H9 (cell line): ENCODE measurements around the gene ERC2. TPM values are rescaled to one million over a fixed set of nuclear protein-coding genes. Genes with fewer than 3 reads are reported as not detected.

Experiments
- DNase-seq: peaks from one replicate; pipeline ENCODE4 v3.0.0-alpha.2; 2017
- H2AFZ ChIP-seq: one replicate; pipeline ENCODE4 v1.6.1; 2013; ENCODE audit warnings: mild to moderate bottlenecking, low read length, control low read depth, moderate library complexity
- H2AK5ac ChIP-seq: 2 replicates; pipeline ENCODE4 v1.6.1; 2013; ENCODE audit warnings: low read length, control low read depth, mixed read lengths; ENCODE audit not compliant: insufficient read length
- H2BK120ac ChIP-seq: one replicate; pipeline ENCODE4 v1.6.1; 2013; ENCODE audit warnings: low read depth, mild to moderate bottlenecking, low read length, control low read depth, inconsistent platforms; ENCODE audit not compliant: poor library complexity, severe bottlenecking
- H2BK12ac ChIP-seq: 2 replicates; pipeline ENCODE4 v1.6.1; 2013; ENCODE audit warnings: low read length, control low read depth, mixed read lengths, low read depth; ENCODE audit not compliant: insufficient read length
- H2BK15ac ChIP-seq: 2 replicates; pipeline ENCODE4 v1.6.1; 2013; ENCODE audit warnings: low read depth, low read length, control low read depth
- H2BK20ac ChIP-seq: one replicate; pipeline ENCODE4 v1.6.1; 2013; ENCODE audit warnings: low read depth, mild to moderate bottlenecking, low read length, control low read depth, inconsistent platforms; ENCODE audit not compliant: poor library complexity, severe bottlenecking
- H2BK5ac ChIP-seq: 2 replicates; pipeline ENCODE4 v1.6.1; 2013; ENCODE audit warnings: low read length, control low read depth, mixed read lengths; ENCODE audit not compliant: insufficient read length
- H3K14ac ChIP-seq: 2 replicates; pipeline ENCODE4 v1.6.1; 2013; ENCODE audit warnings: low read length, control low read depth; ENCODE audit not compliant: insufficient read depth
- H3K18ac ChIP-seq: 2 replicates; pipeline ENCODE4 v1.6.1; 2013; ENCODE audit warnings: low read depth, mild to moderate bottlenecking, mixed read lengths, low read length, control low read depth; ENCODE audit not compliant: insufficient read length
- H3K23ac ChIP-seq: 2 replicates; pipeline ENCODE4 v1.6.1; 2013; ENCODE audit warnings: low read length, control low read depth, mixed read lengths, low read depth; ENCODE audit not compliant: insufficient read length
- H3K23me2 ChIP-seq: 2 replicates; pipeline ENCODE4 v1.6.1; 2013; ENCODE audit warnings: low read depth, mild to moderate bottlenecking, mixed read lengths, low read length, control low read depth; ENCODE audit not compliant: insufficient read length, poor library complexity, severe bottlenecking
- H3K27ac ChIP-seq: 2 replicates; pipeline ENCODE4 v1.5.1; 2013; ENCODE audit warnings: low read length, control low read depth, mixed read lengths, low read depth; ENCODE audit not compliant: insufficient read length
- H3K27me3 ChIP-seq: 2 replicates; pipeline ENCODE4 v1.6.1; 2013; ENCODE audit warnings: low read length, control low read depth, inconsistent platforms; ENCODE audit not compliant: insufficient read depth
- H3K4ac ChIP-seq: 2 replicates; pipeline ENCODE4 v1.6.1; 2013; ENCODE audit warnings: low read depth, mild to moderate bottlenecking, control low read depth, inconsistent platforms, low read length, moderate library complexity
- H3K4me1 ChIP-seq: 2 replicates; pipeline ENCODE4 v1.6.1; 2013; ENCODE audit warnings: low read length, control low read depth, inconsistent platforms; ENCODE audit not compliant: insufficient read depth
- H3K4me2 ChIP-seq: 2 replicates; pipeline ENCODE4 v1.6.1; 2013; ENCODE audit warnings: low read length, control low read depth, mixed read lengths; ENCODE audit not compliant: insufficient read length, insufficient read depth
- H3K56ac ChIP-seq: 2 replicates; pipeline ENCODE4 v1.6.1; 2013; ENCODE audit warnings: low read depth, mild to moderate bottlenecking, mixed read lengths, low read length, control low read depth; ENCODE audit not compliant: insufficient read length
- H3K79me1 ChIP-seq: 2 replicates; pipeline ENCODE4 v1.6.1; 2013; ENCODE audit warnings: low read depth, mild to moderate bottlenecking, moderate library complexity, low read length, control low read depth, inconsistent platforms; ENCODE audit not compliant: insufficient read depth, poor library complexity, severe bottlenecking
- H3K79me2 ChIP-seq: 2 replicates; pipeline ENCODE4 v1.6.1; 2013; ENCODE audit warnings: low read length, control low read depth, inconsistent platforms; ENCODE audit not compliant: insufficient read depth
- H3K9ac ChIP-seq: 2 replicates; pipeline ENCODE4 v1.6.1; 2013; ENCODE audit warnings: low read length, control low read depth, mixed read lengths; ENCODE audit not compliant: insufficient read length; ENCODE audit errors: extremely low read depth
- H3K9me3 ChIP-seq: one replicate; pipeline ENCODE4 v1.6.1; 2013; ENCODE audit warnings: low read depth, low read length, inconsistent platforms; ENCODE audit not compliant: control insufficient read depth
- H3T11ph ChIP-seq: one replicate; pipeline ENCODE4 v1.6.1; 2013; ENCODE audit warnings: mild to moderate bottlenecking, low read length, control low read depth, inconsistent platforms
- H4K20me1 ChIP-seq: one replicate; pipeline ENCODE4 v1.6.1; 2013; ENCODE audit not compliant: control insufficient read depth, insufficient read length, insufficient read depth
- H4K5ac ChIP-seq: 2 replicates; pipeline ENCODE4 v1.6.1; 2013; ENCODE audit warnings: low read depth, mild to moderate bottlenecking, mixed read lengths, low read length, control low read depth; ENCODE audit not compliant: insufficient read length
- H4K8ac ChIP-seq: replicated peaks from 2 replicates; pipeline ENCODE4 v1.6.1; 2013; ENCODE audit warnings: low read length, control low read depth, mixed read lengths, low read depth; ENCODE audit not compliant: insufficient read length
- H4K91ac ChIP-seq: 2 replicates; pipeline ENCODE4 v1.6.1; 2013; ENCODE audit warnings: low read depth, mild to moderate bottlenecking, moderate library complexity, mixed read lengths, low read length, control low read depth; ENCODE audit not compliant: insufficient read length
- H3K27ac Mint-ChIP-seq, 3 experiments: 2 replicates in 2 of 3; 3 replicates in 1 of 3; pipeline ENCODE4 v1.8.0; 2020 to 2021; ENCODE audit warnings: mixed read lengths in 3 of 3, mild to moderate bottlenecking in 1 of 3, moderate library complexity in 1 of 3
- H3K27me3 Mint-ChIP-seq: 2 replicates; pipeline ENCODE4 v1.8.0; 2021; ENCODE audit warnings: low read depth, mild to moderate bottlenecking, moderate library complexity, mixed read lengths
- H3K36me3 Mint-ChIP-seq, 3 experiments: 2 replicates in 2 of 3; 3 replicates in 1 of 3; pipeline ENCODE4 v1.8.0; 2020 to 2021; ENCODE audit warnings: low read depth in 3 of 3, mixed read lengths in 3 of 3; ENCODE audit not compliant: insufficient read depth in 1 of 3
- H3K4me1 Mint-ChIP-seq, 2 experiments: 2 replicates each; pipeline ENCODE4 v1.8.0; 2020; ENCODE audit warnings: mixed read lengths in 2 of 2
- H3K4me3 Mint-ChIP-seq, 2 experiments: 2 replicates in 1 of 2; 3 replicates in 1 of 2; pipeline ENCODE4 v1.8.0; 2020 to 2021; ENCODE audit warnings: mild to moderate bottlenecking in 2 of 2, mixed read lengths in 2 of 2, moderate library complexity in 1 of 2
- H3K9me3 Mint-ChIP-seq, 2 experiments: 2 replicates in 1 of 2; 3 replicates in 1 of 2; pipeline ENCODE4 v1.8.0; 2020; ENCODE audit warnings: mild to moderate bottlenecking in 2 of 2, mixed read lengths in 2 of 2, moderate library complexity in 1 of 2
- WGBS: extraction: QIAGEN DNeasy Blood & Tissue Kit; methylation state at CpG from one replicate; pipeline ENCODE4 v1.1.7; 2013; ENCODE audit warnings: missing lambda C conversion rate, low lambda C conversion rate, mixed read lengths; ENCODE audit not compliant: insufficient read length; ENCODE audit errors: extremely low coverage; 5-methylcytosine and 5-hydroxymethylcytosine counted together
- total RNA-seq: library from RNA; stranded (reverse); gene quantifications from 2 replicates; pipeline ENCODE4 v1.2.1, GENCODE V29; 2021
- TF ChIP-seq, protein P1 (sequence below): fragments of 200-600 bp; sonication (generic); conservative IDR thresholded peaks from 3 replicates; pipeline ENCODE4 v1.8.0; 2021; ENCODE audit warnings: antibody characterized with exemption, mild to moderate bottlenecking

Gene ERC2
- total RNA-seq, 1 experiment from 2014 or later: 15.4 TPM

DNA sequence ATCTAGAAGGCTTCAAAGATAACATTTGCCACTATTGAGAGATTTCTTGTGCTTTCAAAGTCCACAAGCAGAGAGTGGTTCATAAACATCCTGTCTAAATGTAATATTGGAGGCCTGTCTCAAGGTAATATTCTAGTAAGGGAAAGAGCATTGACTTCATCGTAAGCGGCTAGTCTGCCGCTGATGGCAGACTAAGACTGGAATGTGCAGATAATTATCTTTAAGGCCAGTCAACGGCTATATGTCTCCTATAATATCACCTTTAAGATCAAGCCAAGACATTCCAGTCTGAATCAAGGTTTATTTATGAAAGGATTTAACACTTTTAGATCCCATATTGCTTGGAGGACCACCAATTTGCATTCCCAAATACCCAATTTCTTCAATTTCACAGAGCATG lies 557.0 kb downstream of the ERC2 start:
- no peak overlapping the region for H3K27ac ChIP-seq

More for the DNA sequence above, 557.0 kb downstream of the ERC2 start:
- Histone ChIP-seq H3K4me1 (no peaks in the 10 kb centered on the region), H2BK15ac (no peak overlapping the region), H2BK5ac (no peak overlapping the region), H3K18ac (no peak overlapping the region), H4K8ac (no peak overlapping the region), H3K23me2 (no peaks in the 10 kb centered on the region), H3K4me2 (no peak overlapping the region), H3K14ac (no peak overlapping the region), H3T11ph (no peak overlapping the region), H2AFZ (no peak overlapping the region), H2BK120ac (no peak overlapping the region), H2BK12ac (no peak overlapping the region), H3K79me1 (no peaks in the 10 kb centered on the region), H2BK20ac (no peak overlapping the region), H3K23ac (no peak overlapping the region), H3K9me3 (no peaks in the 10 kb centered on the region), H3K27me3 (no peaks in the 10 kb centered on the region), H4K91ac (no peak overlapping the region), H4K20me1 (no peaks in the 10 kb centered on the region), H3K56ac (no peak overlapping the region), H3K9ac (no peak overlapping the region), H3K4ac (no peak overlapping the region), H2AK5ac (no peak overlapping the region), H4K5ac (no peak overlapping the region), H3K79me2 (no peaks in the 10 kb centered on the region)
- Mint-ChIP-seq H3K36me3 (no peaks in the 10 kb centered on the region), H3K27ac (no peak overlapping the region), H3K27me3 (no peaks in the 10 kb centered on the region), H3K4me1 (no peaks in the 10 kb centered on the region), H3K4me3 (no peak overlapping the region), H3K9me3 (no peaks in the 10 kb centered on the region)
- DNase-seq: no peak
- no CpG with 5 or more reads among the region's 4 CpGs for WGBS
- TF ChIP-seq, protein P1, sequence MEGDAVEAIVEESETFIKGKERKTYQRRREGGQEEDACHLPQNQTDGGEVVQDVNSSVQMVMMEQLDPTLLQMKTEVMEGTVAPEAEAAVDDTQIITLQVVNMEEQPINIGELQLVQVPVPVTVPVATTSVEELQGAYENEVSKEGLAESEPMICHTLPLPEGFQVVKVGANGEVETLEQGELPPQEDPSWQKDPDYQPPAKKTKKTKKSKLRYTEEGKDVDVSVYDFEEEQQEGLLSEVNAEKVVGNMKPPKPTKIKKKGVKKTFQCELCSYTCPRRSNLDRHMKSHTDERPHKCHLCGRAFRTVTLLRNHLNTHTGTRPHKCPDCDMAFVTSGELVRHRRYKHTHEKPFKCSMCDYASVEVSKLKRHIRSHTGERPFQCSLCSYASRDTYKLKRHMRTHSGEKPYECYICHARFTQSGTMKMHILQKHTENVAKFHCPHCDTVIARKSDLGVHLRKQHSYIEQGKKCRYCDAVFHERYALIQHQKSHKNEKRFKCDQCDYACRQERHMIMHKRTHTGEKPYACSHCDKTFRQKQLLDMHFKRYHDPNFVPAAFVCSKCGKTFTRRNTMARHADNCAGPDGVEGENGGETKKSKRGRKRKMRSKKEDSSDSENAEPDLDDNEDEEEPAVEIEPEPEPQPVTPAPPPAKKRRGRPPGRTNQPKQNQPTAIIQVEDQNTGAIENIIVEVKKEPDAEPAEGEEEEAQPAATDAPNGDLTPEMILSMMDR: no peak
